SK-N-SH treated with all-trans-retinoic acid at 6 μM for 48 hours (cell line): Measurements from ENCODE around the gene NAV3.

Experiments used
- ATAC-seq: fragments of 200-7000 bp; cut with Tn5 transposase; 3 replicates; pipeline ENCODE4 v1.9.1; 2020; ENCODE audit warnings: mild to moderate bottlenecking, moderate library complexity
- ARNTL ChIP-seq: fragments of 450-650 bp; formaldehyde crosslinking; IDR thresholded peaks from 2 replicates; pipeline ENCODE4 v1.5.0; 2020; ENCODE audit warnings: low read depth, mild to moderate bottlenecking, moderate library complexity, borderline replicate concordance
- BACH2 ChIP-seq: fragments of 250-450 bp; sonication (Bioruptor Pico); IDR thresholded peaks from 2 replicates; pipeline ENCODE4 v1.9.0; 2021; ENCODE audit warnings: mild to moderate bottlenecking, borderline replicate concordance
- CSDC2 ChIP-seq: fragments of 250-450 bp; sonication (Bioruptor Pico); IDR thresholded peaks from 2 replicates; pipeline ENCODE4 v1.5.0; 2020; ENCODE audit warnings: mild to moderate bottlenecking, moderate library complexity
- ESRRG ChIP-seq: fragments of 250-450 bp; sonication (Bioruptor Pico); IDR thresholded peaks from 2 replicates; pipeline ENCODE4 v1.6.1; 2021; ENCODE audit warnings: mild to moderate bottlenecking
- GLIS3 ChIP-seq: fragments of 250-450 bp; sonication (Bioruptor Pico); IDR thresholded peaks from 2 replicates; pipeline ENCODE4 v1.5.0; 2020; ENCODE audit warnings: mild to moderate bottlenecking, moderate library complexity
- ISL1 ChIP-seq: fragments of 250-450 bp; sonication (Bioruptor Pico); IDR thresholded peaks from 2 replicates; pipeline ENCODE4 v2.1.2; 2022; ENCODE audit warnings: mild to moderate bottlenecking, moderate library complexity
- PPARA ChIP-seq: fragments of 250-450 bp; sonication (Bioruptor Pico); IDR thresholded peaks from 2 replicates; pipeline ENCODE4 v1.5.0; 2020; ENCODE audit warnings: mild to moderate bottlenecking, borderline replicate concordance
- RARB ChIP-seq: fragments of 250-450 bp; sonication (Bioruptor Pico); IDR thresholded peaks from 2 replicates; pipeline ENCODE4 v1.8.0; 2021; ENCODE audit warnings: mild to moderate bottlenecking, moderate library complexity
- SNAI2 ChIP-seq: fragments of 250-450 bp; sonication (Bioruptor Pico); IDR thresholded peaks from 2 replicates; pipeline ENCODE4 v1.5.0; 2020; ENCODE audit warnings: mild to moderate bottlenecking, moderate library complexity
- TCF4 ChIP-seq: fragments of 250-450 bp; sonication (Bioruptor Pico); IDR thresholded peaks from 2 replicates; pipeline ENCODE4 v1.8.0; 2021; ENCODE audit warnings: mild to moderate bottlenecking, moderate library complexity, borderline replicate concordance
- TOX ChIP-seq: fragments of 250-450 bp; sonication (Bioruptor Pico); IDR thresholded peaks from 2 replicates; pipeline ENCODE4 v1.8.0; 2021; ENCODE audit warnings: mild to moderate bottlenecking, moderate library complexity, borderline replicate concordance
- ZC3H10 ChIP-seq: fragments of 250-450 bp; sonication (Bioruptor Pico); IDR thresholded peaks from 2 replicates; pipeline ENCODE4 v1.5.1; 2021; ENCODE audit warnings: mild to moderate bottlenecking, moderate library complexity
- ZFP3 ChIP-seq: fragments of 250-450 bp; sonication (Bioruptor Pico); IDR thresholded peaks from 2 replicates; pipeline ENCODE4 v1.5.0; 2020; ENCODE audit warnings: mild to moderate bottlenecking, moderate library complexity
- ZFP30 ChIP-seq: fragments of 450-650 bp; formaldehyde crosslinking; IDR thresholded peaks from 2 replicates; pipeline ENCODE4 v1.5.0; 2022; ENCODE audit warnings: mild to moderate bottlenecking, moderate library complexity
- ZNF565 ChIP-seq: fragments of 450-650 bp; formaldehyde crosslinking; conservative IDR thresholded peaks from 2 replicates; pipeline ENCODE4 v1.5.0; 2020; ENCODE audit warnings: low read depth, mild to moderate bottlenecking, moderate library complexity
- ZNF70 ChIP-seq: fragments of 450-650 bp; formaldehyde crosslinking; IDR thresholded peaks from 2 replicates; pipeline ENCODE4 v1.5.0; 2020; ENCODE audit warnings: mild to moderate bottlenecking, moderate library complexity
- ZNF8 ChIP-seq: fragments of 450-650 bp; formaldehyde crosslinking; IDR thresholded peaks from 2 replicates; pipeline ENCODE4 v1.5.0; 2020; ENCODE audit warnings: mild to moderate bottlenecking, moderate library complexity
- TF ChIP-seq, protein P1 (sequence below): fragments of 250-450 bp; sonication (Bioruptor Pico); IDR thresholded peaks from 2 replicates; pipeline ENCODE4 v1.8.0; 2021; ENCODE audit warnings: low read depth, mild to moderate bottlenecking, moderate library complexity, borderline replicate concordance
- TF ChIP-seq, protein P2 (sequence below): fragments of 250-450 bp; sonication (Bioruptor Pico); IDR thresholded peaks from 2 replicates; pipeline ENCODE4 v1.5.0; 2020; ENCODE audit warnings: mild to moderate bottlenecking, moderate library complexity
- TF ChIP-seq, protein P3 (sequence below): fragments of 250-450 bp; sonication (Bioruptor Pico); IDR thresholded peaks from 2 replicates; pipeline ENCODE4 v1.5.1; 2021; ENCODE audit warnings: mild to moderate bottlenecking, moderate library complexity
- TF ChIP-seq, protein P4 (sequence below): fragments of 250-450 bp; sonication (Bioruptor Pico); IDR thresholded peaks from 2 replicates; pipeline ENCODE4 v1.8.0; 2020; ENCODE audit warnings: mild to moderate bottlenecking, moderate library complexity, borderline replicate concordance

The NAV3 gene

DNA sequence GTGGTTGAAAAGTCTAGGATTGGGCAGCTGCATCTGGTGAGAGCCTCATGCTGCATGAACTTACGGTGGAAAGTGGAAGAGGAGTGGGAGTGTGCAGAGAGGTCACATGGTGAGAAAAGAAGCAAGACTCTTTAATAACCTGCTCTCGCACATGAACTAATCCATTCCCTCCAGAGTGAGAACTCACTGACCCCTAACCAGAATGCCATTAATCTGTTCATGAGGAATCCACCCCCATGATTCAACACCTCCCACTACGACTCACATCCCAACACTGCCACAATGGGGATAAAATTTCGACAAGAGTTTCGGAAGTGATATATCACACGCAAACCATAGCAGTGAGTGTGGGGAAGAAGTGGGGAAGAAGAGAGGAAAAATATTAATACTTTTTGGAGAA, 377.4 kb downstream of the NAV3 start:
- TF ChIP-seq BACH2 (CRISPR knock-in tag), result no peak
- no peak; the same call in 2 of the 3 replicates for ATAC-seq

DNA sequence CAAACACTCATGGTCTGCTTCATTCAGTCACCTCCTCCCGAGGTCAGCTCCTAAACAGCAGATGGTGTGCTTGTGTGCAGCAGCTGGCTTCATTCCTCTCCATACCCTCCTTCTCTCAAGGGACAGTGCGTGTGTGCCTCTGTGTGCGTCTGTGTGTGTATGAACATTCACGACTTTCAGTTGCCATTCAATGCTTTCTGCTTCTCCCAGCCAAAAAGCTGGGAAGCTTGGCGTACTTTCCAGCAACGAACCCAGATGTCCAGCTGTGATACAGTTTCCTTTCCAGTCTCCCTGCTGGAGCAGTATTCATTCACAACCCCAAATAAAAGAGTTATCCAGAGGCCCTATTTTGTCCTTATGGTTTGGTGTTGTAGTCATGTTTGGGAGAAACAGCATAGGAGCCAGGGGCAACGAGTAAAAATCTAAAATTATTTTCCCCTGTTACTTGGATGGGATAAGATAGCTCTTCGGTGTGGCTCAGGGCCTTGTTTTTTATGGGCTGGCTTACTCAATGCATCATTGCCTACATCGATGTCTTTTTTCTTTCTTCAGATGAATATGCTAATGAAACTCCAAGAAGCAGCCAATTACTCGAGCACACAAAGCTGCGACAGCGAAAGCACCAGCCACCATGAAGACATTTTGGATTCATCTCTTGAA, 379.3 kb downstream of the NAV3 start:
- TF ChIP-seq, protein P1, sequence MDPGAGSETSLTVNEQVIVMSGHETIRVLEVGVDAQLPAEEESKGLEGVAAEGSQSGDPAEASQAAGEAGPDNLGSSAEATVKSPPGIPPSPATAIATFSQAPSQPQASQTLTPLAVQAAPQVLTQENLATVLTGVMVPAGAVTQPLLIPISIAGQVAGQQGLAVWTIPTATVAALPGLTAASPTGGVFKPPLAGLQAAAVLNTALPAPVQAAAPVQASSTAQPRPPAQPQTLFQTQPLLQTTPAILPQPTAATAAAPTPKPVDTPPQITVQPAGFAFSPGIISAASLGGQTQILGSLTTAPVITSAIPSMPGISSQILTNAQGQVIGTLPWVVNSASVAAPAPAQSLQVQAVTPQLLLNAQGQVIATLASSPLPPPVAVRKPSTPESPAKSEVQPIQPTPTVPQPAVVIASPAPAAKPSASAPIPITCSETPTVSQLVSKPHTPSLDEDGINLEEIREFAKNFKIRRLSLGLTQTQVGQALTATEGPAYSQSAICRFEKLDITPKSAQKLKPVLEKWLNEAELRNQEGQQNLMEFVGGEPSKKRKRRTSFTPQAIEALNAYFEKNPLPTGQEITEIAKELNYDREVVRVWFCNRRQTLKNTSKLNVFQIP (CRISPR knock-in tag), result no peak
- no peak for TF ChIP-seq ARNTL (CRISPR knock-in tag)
- TF ChIP-seq TOX (CRISPR knock-in tag), result no peak
- TF ChIP-seq ZFP30 (CRISPR knock-in tag), result no peak
- no peak for TF ChIP-seq RARB
- TF ChIP-seq ZFP3 (CRISPR knock-in tag), result no peak
- TF ChIP-seq SNAI2 (CRISPR knock-in tag), result no peak
- TF ChIP-seq, protein P2, sequence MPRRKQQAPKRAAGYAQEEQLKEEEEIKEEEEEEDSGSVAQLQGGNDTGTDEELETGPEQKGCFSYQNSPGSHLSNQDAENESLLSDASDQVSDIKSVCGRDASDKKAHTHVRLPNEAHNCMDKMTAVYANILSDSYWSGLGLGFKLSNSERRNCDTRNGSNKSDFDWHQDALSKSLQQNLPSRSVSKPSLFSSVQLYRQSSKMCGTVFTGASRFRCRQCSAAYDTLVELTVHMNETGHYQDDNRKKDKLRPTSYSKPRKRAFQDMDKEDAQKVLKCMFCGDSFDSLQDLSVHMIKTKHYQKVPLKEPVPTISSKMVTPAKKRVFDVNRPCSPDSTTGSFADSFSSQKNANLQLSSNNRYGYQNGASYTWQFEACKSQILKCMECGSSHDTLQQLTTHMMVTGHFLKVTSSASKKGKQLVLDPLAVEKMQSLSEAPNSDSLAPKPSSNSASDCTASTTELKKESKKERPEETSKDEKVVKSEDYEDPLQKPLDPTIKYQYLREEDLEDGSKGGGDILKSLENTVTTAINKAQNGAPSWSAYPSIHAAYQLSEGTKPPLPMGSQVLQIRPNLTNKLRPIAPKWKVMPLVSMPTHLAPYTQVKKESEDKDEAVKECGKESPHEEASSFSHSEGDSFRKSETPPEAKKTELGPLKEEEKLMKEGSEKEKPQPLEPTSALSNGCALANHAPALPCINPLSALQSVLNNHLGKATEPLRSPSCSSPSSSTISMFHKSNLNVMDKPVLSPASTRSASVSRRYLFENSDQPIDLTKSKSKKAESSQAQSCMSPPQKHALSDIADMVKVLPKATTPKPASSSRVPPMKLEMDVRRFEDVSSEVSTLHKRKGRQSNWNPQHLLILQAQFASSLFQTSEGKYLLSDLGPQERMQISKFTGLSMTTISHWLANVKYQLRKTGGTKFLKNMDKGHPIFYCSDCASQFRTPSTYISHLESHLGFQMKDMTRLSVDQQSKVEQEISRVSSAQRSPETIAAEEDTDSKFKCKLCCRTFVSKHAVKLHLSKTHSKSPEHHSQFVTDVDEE (CRISPR knock-in tag), result no peak
- TF ChIP-seq ISL1 (CRISPR knock-in tag), result no peak
- TF ChIP-seq, protein P3, sequence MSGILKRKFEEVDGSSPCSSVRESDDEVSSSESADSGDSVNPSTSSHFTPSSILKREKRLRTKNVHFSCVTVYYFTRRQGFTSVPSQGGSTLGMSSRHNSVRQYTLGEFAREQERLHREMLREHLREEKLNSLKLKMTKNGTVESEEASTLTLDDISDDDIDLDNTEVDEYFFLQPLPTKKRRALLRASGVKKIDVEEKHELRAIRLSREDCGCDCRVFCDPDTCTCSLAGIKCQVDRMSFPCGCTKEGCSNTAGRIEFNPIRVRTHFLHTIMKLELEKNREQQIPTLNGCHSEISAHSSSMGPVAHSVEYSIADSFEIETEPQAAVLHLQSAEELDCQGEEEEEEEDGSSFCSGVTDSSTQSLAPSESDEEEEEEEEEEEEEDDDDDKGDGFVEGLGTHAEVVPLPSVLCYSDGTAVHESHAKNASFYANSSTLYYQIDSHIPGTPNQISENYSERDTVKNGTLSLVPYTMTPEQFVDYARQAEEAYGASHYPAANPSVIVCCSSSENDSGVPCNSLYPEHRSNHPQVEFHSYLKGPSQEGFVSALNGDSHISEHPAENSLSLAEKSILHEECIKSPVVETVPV (CRISPR knock-in tag), result no peak
- no peak for TF ChIP-seq CSDC2 (CRISPR knock-in tag)
- TF ChIP-seq, all 23 proteins: peak for 0
- ATAC-seq, result no peak

DNA sequence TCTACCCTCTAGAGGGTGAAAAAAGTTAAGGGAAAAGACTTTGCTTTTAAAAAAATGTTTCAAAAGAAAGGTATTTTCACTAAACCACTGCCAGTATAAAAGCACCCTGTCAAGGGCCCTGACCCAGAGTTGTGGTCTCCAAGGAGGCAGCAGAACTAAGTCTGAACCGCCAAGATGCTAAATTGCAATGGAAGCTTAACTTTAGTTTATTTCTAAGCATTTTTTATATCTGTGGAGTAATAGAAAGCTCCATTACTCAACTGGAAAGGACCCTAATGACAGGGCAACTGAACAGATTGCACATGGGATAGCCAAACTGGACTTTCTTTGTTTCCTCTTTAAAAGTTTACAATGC, 379.8 kb downstream of the NAV3 start:
- TF ChIP-seq ZNF8 (no peak), ZNF70 (CRISPR knock-in tag) (no peak), ZC3H10 (CRISPR knock-in tag) (no peak), ZNF565 (CRISPR knock-in tag) (no peak), TOX (CRISPR knock-in tag) (no peak), TCF4 (CRISPR knock-in tag) (no peak), CSDC2 (CRISPR knock-in tag) (no peak), ARNTL (CRISPR knock-in tag) (no peak), PPARA (CRISPR knock-in tag) (no peak), SNAI2 (CRISPR knock-in tag) (no peak), ISL1 (CRISPR knock-in tag) (no peak), ZFP3 (CRISPR knock-in tag) (no peak), ESRRG (CRISPR knock-in tag) (no peak), GLIS3 (CRISPR knock-in tag) (no peak)
- TF ChIP-seq, protein P2 (CRISPR knock-in tag), result no peak
- TF ChIP-seq, protein P1 (CRISPR knock-in tag), result no peak
- TF ChIP-seq, protein P4, sequence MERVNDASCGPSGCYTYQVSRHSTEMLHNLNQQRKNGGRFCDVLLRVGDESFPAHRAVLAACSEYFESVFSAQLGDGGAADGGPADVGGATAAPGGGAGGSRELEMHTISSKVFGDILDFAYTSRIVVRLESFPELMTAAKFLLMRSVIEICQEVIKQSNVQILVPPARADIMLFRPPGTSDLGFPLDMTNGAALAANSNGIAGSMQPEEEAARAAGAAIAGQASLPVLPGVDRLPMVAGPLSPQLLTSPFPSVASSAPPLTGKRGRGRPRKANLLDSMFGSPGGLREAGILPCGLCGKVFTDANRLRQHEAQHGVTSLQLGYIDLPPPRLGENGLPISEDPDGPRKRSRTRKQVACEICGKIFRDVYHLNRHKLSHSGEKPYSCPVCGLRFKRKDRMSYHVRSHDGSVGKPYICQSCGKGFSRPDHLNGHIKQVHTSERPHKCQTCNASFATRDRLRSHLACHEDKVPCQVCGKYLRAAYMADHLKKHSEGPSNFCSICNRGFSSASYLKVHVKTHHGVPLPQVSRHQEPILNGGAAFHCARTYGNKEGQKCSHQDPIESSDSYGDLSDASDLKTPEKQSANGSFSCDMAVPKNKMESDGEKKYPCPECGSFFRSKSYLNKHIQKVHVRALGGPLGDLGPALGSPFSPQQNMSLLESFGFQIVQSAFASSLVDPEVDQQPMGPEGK (CRISPR knock-in tag), result no peak
- ATAC-seq, result no peak
